Measurements from ENCODE around the gene PLXNA4.
"Not testable (repeated sequence)": the region's sequence is repeated elsewhere in the genome, so short reads cannot be mapped to it uniquely, and the experiment has no call there.

The PLXNA4 gene

GRCh38 chr7:132187869-132188789, 388.1 kb downstream of the PLXNA4 start:
- DNase-seq = no peak

- no peak for DNase-seq
Measured at GRCh38 chr7:132187391-132187790, 388.9 kb downstream of the PLXNA4 start.

- no peak for DNase-seq
Measured at GRCh38 chr7:132185150-132185549, 391.1 kb downstream of the PLXNA4 start.

- DNase-seq = no peak
Measured at GRCh38 chr7:132183781-132184380, 392.4 kb downstream of the PLXNA4 start.

- DNase-seq = no peak
Measured at GRCh38 chr7:132182992-132183391, 393.3 kb downstream of the PLXNA4 start.

- DNase-seq = no peak
Measured at GRCh38 chr7:132181946-132182685, 394.2 kb downstream of the PLXNA4 start.

- no peak for DNase-seq
Measured at GRCh38 chr7:132181371-132181770, 394.9 kb downstream of the PLXNA4 start.

- DNase-seq = no peak
Measured at GRCh38 chr7:132180481-132180880, 395.8 kb downstream of the PLXNA4 start.

GRCh38 chr7:132179681-132180080, 396.6 kb downstream of the PLXNA4 start:
- no peak for DNase-seq

- no peak for DNase-seq
Measured at GRCh38 chr7:132179080-132179430, 397.2 kb downstream of the PLXNA4 start.

GRCh38 chr7:132178402-132179079, 397.7 kb downstream of the PLXNA4 start:
- not testable (repeated sequence) for DNase-seq

- DNase-seq = no peak
Measured at GRCh38 chr7:132177708-132178401, 398.4 kb downstream of the PLXNA4 start.

GRCh38 chr7:132176719-132177118, 399.6 kb downstream of the PLXNA4 start:
- no peak for DNase-seq

GRCh38 chr7:132171130-132171576, 405.1 kb downstream of the PLXNA4 start:
- no peak for DNase-seq

GRCh38 chr7:132169730-132170129, 406.5 kb downstream of the PLXNA4 start:
- no peak for DNase-seq

- DNase-seq = no peak
Measured at GRCh38 chr7:132168239-132168638, 408.0 kb downstream of the PLXNA4 start.

- not testable (repeated sequence) for DNase-seq
Measured at GRCh38 chr7:132165695-132166094, 410.6 kb downstream of the PLXNA4 start.

- no peak for DNase-seq
Measured at GRCh38 chr7:132164558-132165125, 411.6 kb downstream of the PLXNA4 start.

- no peak for DNase-seq
Measured at GRCh38 chr7:132162556-132163144, 413.6 kb downstream of the PLXNA4 start.

GRCh38 chr7:132161976-132162375, 414.3 kb downstream of the PLXNA4 start:
- DNase-seq = no peak

- no peak for DNase-seq
Measured at GRCh38 chr7:132161533-132161915, 414.7 kb downstream of the PLXNA4 start.
